HG02938 (cell line): ENCODE measurements around the gene TRAF3IP1.
"Not testable (repeated sequence)": the region's sequence is repeated elsewhere in the genome, so short reads cannot be mapped to it uniquely, and the experiment has no call there.

ENCODE experiments used
- ATAC-seq: cut with Tn5 transposase; IDR thresholded peaks from one replicate; pipeline ENCODE4 v1.9.1; 2021; ENCODE audit warnings: mild to moderate bottlenecking, moderate library complexity; ENCODE audit not compliant: unreplicated experiment

The TRAF3IP1 gene

DNA sequence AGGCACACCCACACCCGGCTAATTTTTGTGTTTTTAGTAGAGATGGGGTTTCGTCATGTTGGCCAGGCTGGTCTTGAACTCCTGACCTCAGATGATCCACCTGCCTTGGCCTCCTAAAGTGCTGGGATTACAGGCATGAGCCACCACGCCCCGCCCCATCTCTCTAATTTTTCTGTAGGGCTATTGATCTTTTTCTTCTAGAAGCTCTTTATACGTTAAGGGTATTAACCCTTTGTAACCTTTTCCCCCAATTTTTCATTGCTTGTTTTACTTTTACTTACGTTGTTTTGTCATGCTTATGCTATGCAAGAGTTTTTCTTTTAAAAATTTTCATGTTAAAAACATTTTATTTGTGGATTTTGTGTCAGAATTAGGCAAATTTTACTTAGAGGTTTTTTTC lies 121.9 kb downstream of the TRAF3IP1 start:
- ATAC-seq = not testable (repeated sequence)

- ATAC-seq = no peak
These were observed 123.9 kb downstream of the TRAF3IP1 start for GRCh38 chr2:238444242-238444641.

GRCh38 chr2:238445409-238446190 lies 125.3 kb downstream of the TRAF3IP1 start:
- no peak for ATAC-seq

DNA sequence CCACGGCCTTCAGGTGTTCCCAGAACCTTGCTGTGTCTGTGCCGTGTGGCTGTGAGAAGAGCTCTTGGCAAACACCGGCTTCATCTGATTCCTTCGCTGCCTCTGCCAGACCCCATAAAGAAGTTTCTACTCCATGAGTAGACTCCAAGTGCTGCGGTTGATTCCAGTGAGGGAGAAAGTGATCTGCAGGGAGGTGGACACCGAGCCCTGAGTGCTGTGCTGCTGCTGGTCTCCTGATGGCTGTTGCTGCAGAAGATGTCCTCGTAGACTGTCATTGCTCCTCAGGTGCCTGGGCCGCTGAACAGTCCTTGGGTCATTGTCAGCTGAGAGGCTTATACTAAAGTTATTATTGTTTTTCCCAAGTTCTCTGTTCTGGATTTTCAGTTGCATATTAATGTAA lies 126.1 kb downstream of the TRAF3IP1 start:
- no peak for ATAC-seq

GRCh38 chr2:238448031-238448955 lies 128.0 kb downstream of the TRAF3IP1 start:
- ATAC-seq = no peak

DNA sequence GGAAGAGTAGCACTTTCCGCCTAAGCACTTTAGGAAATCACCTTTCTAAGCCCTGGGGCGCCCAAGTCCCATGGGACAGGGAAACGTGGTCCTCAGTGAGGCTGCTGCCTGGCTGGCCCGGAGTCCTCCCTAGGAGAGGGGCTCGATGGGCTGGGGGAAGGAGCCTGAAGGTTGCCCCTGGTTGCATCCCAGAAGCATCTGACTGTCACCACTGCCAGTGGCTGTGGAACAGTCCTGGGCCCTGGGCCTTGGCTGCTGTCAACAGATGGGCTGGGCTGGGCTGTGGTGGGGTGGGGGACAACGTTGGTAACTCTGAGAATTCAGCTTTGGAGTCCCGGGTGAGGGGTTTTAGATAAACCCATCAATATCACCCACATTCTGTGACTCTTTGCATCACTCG lies 128.9 kb downstream of the TRAF3IP1 start:
- no peak for ATAC-seq

DNA sequence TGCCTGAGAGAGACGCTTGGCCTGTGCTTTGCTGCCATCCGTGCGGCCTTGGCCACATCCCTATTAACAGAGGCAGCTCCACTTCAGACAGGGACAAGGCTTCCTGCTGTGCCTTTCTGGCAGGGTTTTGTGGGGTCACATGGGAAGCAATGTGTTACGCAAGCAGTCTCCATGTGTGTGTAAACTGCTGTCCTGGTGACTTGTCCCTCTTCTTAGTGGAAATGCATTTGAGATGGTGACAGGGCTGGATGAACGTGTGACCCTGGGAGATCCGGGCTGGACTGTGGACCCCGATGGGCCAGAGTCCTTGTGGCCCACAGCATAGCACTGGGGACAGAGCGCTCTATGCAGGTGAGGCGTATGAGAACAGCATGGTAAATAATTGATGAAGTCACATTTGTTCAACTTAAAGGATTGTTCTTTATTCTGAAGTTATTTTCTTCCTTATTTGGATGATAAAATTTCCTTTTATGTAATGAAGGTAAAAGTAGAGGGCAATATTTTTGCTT lies 129.6 kb downstream of the TRAF3IP1 start:
- ATAC-seq = no peak

DNA sequence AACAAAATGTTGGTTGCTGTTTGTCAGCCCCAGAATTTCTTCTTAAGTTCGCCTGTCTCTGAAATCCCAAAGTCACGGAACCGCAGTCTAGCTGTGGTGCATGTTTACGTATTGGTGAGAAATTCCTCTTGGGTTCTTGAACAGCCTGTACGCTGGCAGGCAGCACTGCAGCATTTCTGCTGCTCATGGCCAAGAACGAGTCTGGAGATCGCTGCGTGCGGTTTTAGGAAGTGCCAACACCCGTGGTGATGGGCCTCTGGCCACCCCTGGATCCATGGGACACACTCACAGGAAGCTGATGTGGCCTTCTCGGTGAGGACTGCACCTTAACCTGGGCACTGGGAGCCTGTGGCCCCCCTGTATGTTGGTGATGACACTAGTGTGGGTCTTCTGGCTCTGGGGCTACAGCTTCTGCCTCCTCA lies 130.1 kb downstream of the TRAF3IP1 start:
- no peak for ATAC-seq
